Natural killer cell (primary cell): Measurements from ENCODE around the gene PRKACA. TPM values are rescaled to one million over a fixed set of nuclear protein-coding genes. Genes with fewer than 3 reads are reported as not detected.

ENCODE experiments used
- ATAC-seq, 3 donors: fragments of 150-1000 bp in 2 of 3; fragments of 200-7000 bp in 1 of 3; cut with Tn5 transposase; 1 replicate in 1 of 3; 2 replicates in 2 of 3; pipeline ENCODE4 v1.10.0; 2021; ENCODE audit warnings: mild to moderate bottlenecking in 2 of 3, moderate library complexity in 2 of 3
- DNase-seq, 2 donors: peaks; one replicate each; pipeline versions ENCODE4 v3.0.0 to v3.0.0-alpha.2; 2013 to 2021; ENCODE audit warnings: mixed read lengths in 1 of 2
- H3K27ac ChIP-seq: one replicate; pipeline ENCODE4 v1.5.1; 2013; ENCODE audit warnings: mild to moderate bottlenecking, low read length
- H3K27me3 ChIP-seq: one replicate; pipeline ENCODE4 v1.6.1; 2013; ENCODE audit warnings: low read length; ENCODE audit not compliant: control insufficient read depth, insufficient read depth
- H3K36me3 ChIP-seq: one replicate; pipeline ENCODE4 v1.6.1; 2013; ENCODE audit warnings: low read length; ENCODE audit not compliant: control insufficient read depth, insufficient read depth
- H3K4me1 ChIP-seq: one replicate; pipeline ENCODE4 v1.6.1; 2013; ENCODE audit warnings: low read length; ENCODE audit not compliant: control insufficient read depth, insufficient read depth
- H3K4me3 ChIP-seq: one replicate; pipeline ENCODE4 v1.5.1; 2013; ENCODE audit warnings: low read length
- H3K9me3 ChIP-seq: one replicate; pipeline ENCODE4 v1.6.1; 2013; ENCODE audit warnings: low read length; ENCODE audit not compliant: control insufficient read depth, insufficient read depth
- H3K27ac Mint-ChIP-seq, 2 donors: one replicate each; pipeline ENCODE4 v1.8.0; 2022; ENCODE audit warnings: mild to moderate bottlenecking in 2 of 2, mixed read lengths in 2 of 2, moderate library complexity in 1 of 2
- H3K27me3 Mint-ChIP-seq, 2 donors: one replicate each; pipeline ENCODE4 v1.8.0; 2022; ENCODE audit warnings: low read depth in 2 of 2, mixed read lengths in 2 of 2
- H3K36me3 Mint-ChIP-seq: one replicate; pipeline ENCODE4 v1.8.0; 2022; ENCODE audit warnings: mixed read lengths
- H3K4me1 Mint-ChIP-seq, 2 donors: one replicate each; pipeline ENCODE4 v1.8.0; 2022; ENCODE audit warnings: mixed read lengths in 2 of 2
- H3K4me3 Mint-ChIP-seq: one replicate; pipeline ENCODE4 v1.8.0; 2022; ENCODE audit warnings: mild to moderate bottlenecking, moderate library complexity, mixed read lengths
- H3K9me3 Mint-ChIP-seq, 2 donors: one replicate each; pipeline ENCODE4 v1.8.0; 2022; ENCODE audit warnings: mixed read lengths in 2 of 2
- CTCF ChIP-seq: fragments of 200-600 bp; IDR thresholded peaks from one replicate; pipeline ENCODE4 v1.8.0; 2022; ENCODE audit warnings: antibody characterized with exemption
- WGBS: methylation state at CpG from one replicate; pipeline ENCODE4 v1.1.7; 2013; ENCODE audit warnings: missing lambda C conversion rate; ENCODE audit not compliant: insufficient coverage; 5-methylcytosine and 5-hydroxymethylcytosine counted together
- intact Hi-C: fragments of 100-400 bp; cut with micrococcal nuclease; formaldehyde crosslinking; loops from one replicate; pipeline ENCODE4 v1.14.2; 2022
- total RNA-seq, 4 donors: library from RNA; stranded (reverse); fragments of 120-200 nt in 1 of 4; gene quantifications; one replicate each; pipeline versions ENCODE4 v1.2.3 to v1.2.4, GENCODE V29; 2013 to 2022

PRKACA gene
- total RNA-seq, 3 donors from 2014 or later (not counting 1 experiment from before 2014, with no cell fraction given), result 68.6 to 71.8 (median 69.3) TPM

GRCh38 chr19:14120497-14120780 is 2.9 kb upstream of the PRKACA start:
- H3K36me3 Mint-ChIP-seq, result no peaks in the 10 kb centered on the region
- H3K36me3 ChIP-seq, result no peaks in the 10 kb centered on the region
- H3K4me1 Mint-ChIP-seq, result peaks cover 24% of the 10 kb centered on the region in 2 donors
- no peak overlapping the region for H3K4me3 Mint-ChIP-seq
- H3K27ac ChIP-seq, result no peak overlapping the region
- no peak for TF ChIP-seq CTCF
- WGBS, result 99% methylated on average over 7 of the region's 7 CpGs
- peak overlapping the region; percentile 94 to 97 for H3K27ac Mint-ChIP-seq
- H3K9me3 ChIP-seq, result no peaks in the 10 kb centered on the region
- ATAC-seq, result no peak
- no peak for DNase-seq
- no peak overlapping the region for H3K4me3 ChIP-seq
- peaks cover 29% of the 10 kb centered on the region for H3K4me1 ChIP-seq
- no peaks in the 10 kb centered on the region for H3K27me3 ChIP-seq
- no peaks in the 10 kb centered on the region for H3K9me3 Mint-ChIP-seq
- H3K27me3 Mint-ChIP-seq, result no peaks in the 10 kb centered on the region
- intact Hi-C loops, result no loop called here

- no peak overlapping the region for H3K4me3 ChIP-seq
- TF ChIP-seq CTCF, result no peak
- no peaks in the 10 kb centered on the region for H3K9me3 ChIP-seq
- DNase-seq (no peak), ATAC-seq (no peak)
- Mint-ChIP-seq H3K36me3 (no peaks in the 10 kb centered on the region), H3K4me1 (peaks cover 26 to 27% of the 10 kb centered on the region in 2 donors), H3K4me3 (no peak overlapping the region), H3K27ac (peak overlapping the region; percentile 94 to 97), H3K9me3 (no peaks in the 10 kb centered on the region), H3K27me3 (no peaks in the 10 kb centered on the region)
- no peak overlapping the region for H3K27ac ChIP-seq
- no peaks in the 10 kb centered on the region for H3K36me3 ChIP-seq
- 98% methylated on average over 7 of the region's 7 CpGs for WGBS
- no peaks in the 10 kb centered on the region for H3K27me3 ChIP-seq
- intact Hi-C loops, result loop anchor here (2.0 to 5.0 kb wide), 2 partner anchors 29 to 38 kb away; partner anchors contain the start of gene SAMD1
- peaks cover 31% of the 10 kb centered on the region for H3K4me1 ChIP-seq
Measured at GRCh38 chr19:14119644-14120496, 2.3 kb upstream of the PRKACA start.

- DNase-seq, result no peak
- no peaks in the 10 kb centered on the region for H3K36me3 ChIP-seq
- no peak for ATAC-seq
- no peaks in the 10 kb centered on the region for H3K27me3 Mint-ChIP-seq
- intact Hi-C loops, result loop anchor here (2.0 to 5.0 kb wide), 2 partner anchors 28 to 37 kb away; partner anchors contain the start of gene SAMD1
- H3K4me1 Mint-ChIP-seq, result peaks cover 27 to 31% of the 10 kb centered on the region in 2 donors
- H3K27ac Mint-ChIP-seq, result peak overlapping the region; percentile 94 to 97
- H3K4me3 Mint-ChIP-seq, result peak overlapping the region; percentile 97
- 84% methylated on average over 3 of the region's 3 CpGs for WGBS
- no peaks in the 10 kb centered on the region for H3K9me3 ChIP-seq
- H3K36me3 Mint-ChIP-seq, result no peaks in the 10 kb centered on the region
- no peaks in the 10 kb centered on the region for H3K27me3 ChIP-seq
- peak overlapping the region; percentile 99 for H3K27ac ChIP-seq
- no peak overlapping the region for H3K4me3 ChIP-seq
- no peaks in the 10 kb centered on the region for H3K9me3 Mint-ChIP-seq
- no peak for TF ChIP-seq CTCF
- H3K4me1 ChIP-seq, result peaks cover 39% of the 10 kb centered on the region
Measured at GRCh38 chr19:14119146-14119545, 1.6 kb upstream of the PRKACA start.
